ENCODE data around the gene TAP1. TPM values are rescaled to one million over a fixed set of nuclear protein-coding genes. Genes with fewer than 3 reads are reported as not detected.

The TAP1 gene
- total and polyA plus RNA-seq, 10 of the 15 experiments (the other 5 are each of a cell fraction or from before 2014, with no cell fraction given) = 33.4 to 249 (median 169) TPM

DNA sequence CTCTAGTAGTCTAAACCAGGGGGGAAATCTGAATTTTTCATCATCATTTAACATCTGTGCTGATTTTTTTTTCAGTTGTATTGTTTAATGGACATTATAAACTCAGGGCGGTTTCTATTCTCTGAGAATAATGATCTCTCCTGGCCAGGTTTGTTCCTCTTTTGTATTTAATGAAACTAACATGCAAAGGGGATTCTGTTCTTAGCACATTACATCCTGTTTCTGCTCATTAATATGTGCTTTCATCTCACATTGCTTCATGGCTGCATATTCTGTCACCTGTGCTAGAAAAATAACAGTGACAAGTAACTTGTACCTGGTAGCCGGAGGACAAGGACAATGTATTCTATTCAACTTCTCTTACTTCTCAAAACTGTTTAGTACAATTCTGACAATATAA lies 37.5 kb downstream of the TAP1 start (continued):
- TF ChIP-seq BCL11A (IDR thresholded peaks at IDR 0.05; ENCODE audit: low read depth, low read length) (peak; percentile 72; the same call in 1 of the 2 replicates), ZNF384 (IDR thresholded peaks at IDR 0.05; ENCODE audit: borderline replicate concordance, low read depth, low read length) (peak; percentile 44; the same call in 1 of the 2 replicates), FOXM1 (IDR thresholded peaks at IDR 0.05; ENCODE audit: low read depth, low read length) (0 out of 2 replicates have a peak, but pooled peaks have one; percentile 35), MEF2A (IDR thresholded peaks at IDR 0.05; ENCODE audit: insufficient read depth, low read depth, low read length) (0 out of 2 replicates have a peak, but pooled peaks have one; percentile 38), YY1 (IDR thresholded peaks at IDR 0.05; ENCODE audit: low read depth, low read length) (no peak), CREB1 (IDR thresholded peaks at IDR 0.05; ENCODE audit: low read depth) (no peak), PAX5 (IDR thresholded peaks at IDR 0.05; ENCODE audit: borderline replicate concordance, low read depth, low read length) (no peak), SREBF1 (IDR thresholded peaks at IDR 0.05; ENCODE audit: low read length) (no peak), ATF7 (IDR thresholded peaks at IDR 0.05; ENCODE audit: low read depth) (peak; percentile 67; the same call in 1 of the 2 replicates), RFX5 (IDR thresholded peaks at IDR 0.05; ENCODE audit: low read depth, low read length) (0 out of 2 replicates have a peak, but pooled peaks have one; percentile 47), ZNF207 (IDR thresholded peaks at IDR 0.05; ENCODE audit: borderline replicate concordance) (no peak), MTA3 (IDR thresholded peaks at IDR 0.05; ENCODE audit: borderline replicate concordance, low read length) (peak; percentile 76; the same call in 1 of the 2 replicates), ETV6 (conservative IDR thresholded peaks at IDR 0.05 in 1 of 2, IDR thresholded peaks at IDR 0.05 in 1 of 2; ENCODE audit: borderline replicate concordance in 1 of 2, low read depth in 1 of 2) (0 out of 4 replicates have a peak, but pooled peaks of 1 of the 2 experiments have one; percentile 6)
- TF ChIP-seq, protein P1, sequence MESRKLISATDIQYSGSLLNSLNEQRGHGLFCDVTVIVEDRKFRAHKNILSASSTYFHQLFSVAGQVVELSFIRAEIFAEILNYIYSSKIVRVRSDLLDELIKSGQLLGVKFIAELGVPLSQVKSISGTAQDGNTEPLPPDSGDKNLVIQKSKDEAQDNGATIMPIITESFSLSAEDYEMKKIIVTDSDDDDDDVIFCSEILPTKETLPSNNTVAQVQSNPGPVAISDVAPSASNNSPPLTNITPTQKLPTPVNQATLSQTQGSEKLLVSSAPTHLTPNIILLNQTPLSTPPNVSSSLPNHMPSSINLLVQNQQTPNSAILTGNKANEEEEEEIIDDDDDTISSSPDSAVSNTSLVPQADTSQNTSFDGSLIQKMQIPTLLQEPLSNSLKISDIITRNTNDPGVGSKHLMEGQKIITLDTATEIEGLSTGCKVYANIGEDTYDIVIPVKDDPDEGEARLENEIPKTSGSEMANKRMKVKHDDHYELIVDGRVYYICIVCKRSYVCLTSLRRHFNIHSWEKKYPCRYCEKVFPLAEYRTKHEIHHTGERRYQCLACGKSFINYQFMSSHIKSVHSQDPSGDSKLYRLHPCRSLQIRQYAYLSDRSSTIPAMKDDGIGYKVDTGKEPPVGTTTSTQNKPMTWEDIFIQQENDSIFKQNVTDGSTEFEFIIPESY (IDR thresholded peaks at IDR 0.05) = no peak
- TF ChIP-seq, protein P2, sequence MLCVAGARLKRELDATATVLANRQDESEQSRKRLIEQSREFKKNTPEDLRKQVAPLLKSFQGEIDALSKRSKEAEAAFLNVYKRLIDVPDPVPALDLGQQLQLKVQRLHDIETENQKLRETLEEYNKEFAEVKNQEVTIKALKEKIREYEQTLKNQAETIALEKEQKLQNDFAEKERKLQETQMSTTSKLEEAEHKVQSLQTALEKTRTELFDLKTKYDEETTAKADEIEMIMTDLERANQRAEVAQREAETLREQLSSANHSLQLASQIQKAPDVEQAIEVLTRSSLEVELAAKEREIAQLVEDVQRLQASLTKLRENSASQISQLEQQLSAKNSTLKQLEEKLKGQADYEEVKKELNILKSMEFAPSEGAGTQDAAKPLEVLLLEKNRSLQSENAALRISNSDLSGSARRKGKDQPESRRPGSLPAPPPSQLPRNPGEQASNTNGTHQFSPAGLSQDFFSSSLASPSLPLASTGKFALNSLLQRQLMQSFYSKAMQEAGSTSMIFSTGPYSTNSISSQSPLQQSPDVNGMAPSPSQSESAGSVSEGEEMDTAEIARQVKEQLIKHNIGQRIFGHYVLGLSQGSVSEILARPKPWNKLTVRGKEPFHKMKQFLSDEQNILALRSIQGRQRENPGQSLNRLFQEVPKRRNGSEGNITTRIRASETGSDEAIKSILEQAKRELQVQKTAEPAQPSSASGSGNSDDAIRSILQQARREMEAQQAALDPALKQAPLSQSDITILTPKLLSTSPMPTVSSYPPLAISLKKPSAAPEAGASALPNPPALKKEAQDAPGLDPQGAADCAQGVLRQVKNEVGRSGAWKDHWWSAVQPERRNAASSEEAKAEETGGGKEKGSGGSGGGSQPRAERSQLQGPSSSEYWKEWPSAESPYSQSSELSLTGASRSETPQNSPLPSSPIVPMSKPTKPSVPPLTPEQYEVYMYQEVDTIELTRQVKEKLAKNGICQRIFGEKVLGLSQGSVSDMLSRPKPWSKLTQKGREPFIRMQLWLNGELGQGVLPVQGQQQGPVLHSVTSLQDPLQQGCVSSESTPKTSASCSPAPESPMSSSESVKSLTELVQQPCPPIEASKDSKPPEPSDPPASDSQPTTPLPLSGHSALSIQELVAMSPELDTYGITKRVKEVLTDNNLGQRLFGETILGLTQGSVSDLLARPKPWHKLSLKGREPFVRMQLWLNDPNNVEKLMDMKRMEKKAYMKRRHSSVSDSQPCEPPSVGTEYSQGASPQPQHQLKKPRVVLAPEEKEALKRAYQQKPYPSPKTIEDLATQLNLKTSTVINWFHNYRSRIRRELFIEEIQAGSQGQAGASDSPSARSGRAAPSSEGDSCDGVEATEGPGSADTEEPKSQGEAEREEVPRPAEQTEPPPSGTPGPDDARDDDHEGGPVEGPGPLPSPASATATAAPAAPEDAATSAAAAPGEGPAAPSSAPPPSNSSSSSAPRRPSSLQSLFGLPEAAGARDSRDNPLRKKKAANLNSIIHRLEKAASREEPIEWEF (IDR thresholded peaks at IDR 0.05; ENCODE audit: insufficient replicate concordance, low read depth, low read length) = no peak
- TF ChIP-seq, protein P3, sequence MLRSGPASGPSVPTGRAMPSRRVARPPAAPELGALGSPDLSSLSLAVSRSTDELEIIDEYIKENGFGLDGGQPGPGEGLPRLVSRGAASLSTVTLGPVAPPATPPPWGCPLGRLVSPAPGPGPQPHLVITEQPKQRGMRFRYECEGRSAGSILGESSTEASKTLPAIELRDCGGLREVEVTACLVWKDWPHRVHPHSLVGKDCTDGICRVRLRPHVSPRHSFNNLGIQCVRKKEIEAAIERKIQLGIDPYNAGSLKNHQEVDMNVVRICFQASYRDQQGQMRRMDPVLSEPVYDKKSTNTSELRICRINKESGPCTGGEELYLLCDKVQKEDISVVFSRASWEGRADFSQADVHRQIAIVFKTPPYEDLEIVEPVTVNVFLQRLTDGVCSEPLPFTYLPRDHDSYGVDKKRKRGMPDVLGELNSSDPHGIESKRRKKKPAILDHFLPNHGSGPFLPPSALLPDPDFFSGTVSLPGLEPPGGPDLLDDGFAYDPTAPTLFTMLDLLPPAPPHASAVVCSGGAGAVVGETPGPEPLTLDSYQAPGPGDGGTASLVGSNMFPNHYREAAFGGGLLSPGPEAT (IDR thresholded peaks at IDR 0.05; ENCODE audit: low read depth) = peak; percentile 43; the same call in 1 of the 2 replicates
- TF ChIP-seq, protein P4, sequence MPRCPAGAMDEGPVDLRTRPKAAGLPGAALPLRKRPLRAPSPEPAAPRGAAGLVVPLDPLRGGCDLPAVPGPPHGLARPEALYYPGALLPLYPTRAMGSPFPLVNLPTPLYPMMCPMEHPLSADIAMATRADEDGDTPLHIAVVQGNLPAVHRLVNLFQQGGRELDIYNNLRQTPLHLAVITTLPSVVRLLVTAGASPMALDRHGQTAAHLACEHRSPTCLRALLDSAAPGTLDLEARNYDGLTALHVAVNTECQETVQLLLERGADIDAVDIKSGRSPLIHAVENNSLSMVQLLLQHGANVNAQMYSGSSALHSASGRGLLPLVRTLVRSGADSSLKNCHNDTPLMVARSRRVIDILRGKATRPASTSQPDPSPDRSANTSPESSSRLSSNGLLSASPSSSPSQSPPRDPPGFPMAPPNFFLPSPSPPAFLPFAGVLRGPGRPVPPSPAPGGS (IDR thresholded peaks at IDR 0.05; ENCODE audit: borderline replicate concordance, insufficient read depth, low read depth, low read length, poor library complexity, severe bottlenecking) = no peak
- TF ChIP-seq, protein P5, sequence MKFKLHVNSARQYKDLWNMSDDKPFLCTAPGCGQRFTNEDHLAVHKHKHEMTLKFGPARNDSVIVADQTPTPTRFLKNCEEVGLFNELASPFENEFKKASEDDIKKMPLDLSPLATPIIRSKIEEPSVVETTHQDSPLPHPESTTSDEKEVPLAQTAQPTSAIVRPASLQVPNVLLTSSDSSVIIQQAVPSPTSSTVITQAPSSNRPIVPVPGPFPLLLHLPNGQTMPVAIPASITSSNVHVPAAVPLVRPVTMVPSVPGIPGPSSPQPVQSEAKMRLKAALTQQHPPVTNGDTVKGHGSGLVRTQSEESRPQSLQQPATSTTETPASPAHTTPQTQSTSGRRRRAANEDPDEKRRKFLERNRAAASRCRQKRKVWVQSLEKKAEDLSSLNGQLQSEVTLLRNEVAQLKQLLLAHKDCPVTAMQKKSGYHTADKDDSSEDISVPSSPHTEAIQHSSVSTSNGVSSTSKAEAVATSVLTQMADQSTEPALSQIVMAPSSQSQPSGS (IDR thresholded peaks at IDR 0.05; ENCODE audit: low read length) = peak; percentile 40; the same call in 1 of the 2 replicates
